Gastrocnemius medialis (tissue), 4 donors: ENCODE results near the gene CATSPER2.
"Not testable (repeated sequence)": the region's sequence is repeated elsewhere in the genome, so short reads cannot be mapped to it uniquely, and the experiment has no call there.

ENCODE experiments used
- CTCF ChIP-seq, 5 experiments: fragments of 450-650 bp in 3 of 5; fragments of 200-600 bp in 2 of 5; sonication (generic) in 2 of 5; IDR thresholded peaks in 4 of 5; conservative IDR thresholded peaks in 1 of 5; 1 replicate in 4 of 5; 2 replicates in 1 of 5; pipeline ENCODE4 v1.5.1; 2016 to 2019; ENCODE audit warnings: antibody characterized with exemption in 5 of 5, mild to moderate bottlenecking in 3 of 5, moderate library complexity in 3 of 5
- POLR2A ChIP-seq, 2 donors: fragments of 450-650 bp; IDR thresholded peaks; one replicate each; pipeline ENCODE4 v1.6.1; 2017; ENCODE audit warnings: antibody characterized with exemption in 2 of 2, mild to moderate bottlenecking in 2 of 2, moderate library complexity in 2 of 2

DNA sequence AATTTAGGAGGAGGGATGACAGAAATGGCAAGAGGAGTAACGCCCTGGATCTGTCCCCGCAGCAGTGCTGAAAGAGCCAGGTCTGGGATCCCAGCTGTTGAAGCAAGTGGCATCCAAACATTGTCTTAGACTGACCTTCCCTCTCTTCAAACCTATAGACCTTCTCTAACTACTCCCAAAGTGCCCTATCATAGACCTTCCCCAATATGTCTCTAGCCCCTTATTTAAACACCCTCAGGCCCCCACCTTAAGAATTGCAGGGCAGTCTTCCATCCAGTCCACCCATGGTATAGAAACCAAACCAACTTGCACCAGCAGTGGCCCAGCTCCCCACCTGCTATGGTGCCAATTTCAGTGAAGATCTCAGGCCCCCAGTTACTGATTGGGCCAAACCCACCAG, 48.4 kb downstream of the CATSPER2 start:
- TF ChIP-seq CTCF (IDR thresholded peaks at IDR 0.05 in 4 of 5, conservative IDR thresholded peaks at IDR 0.05 in 1 of 5); POLR2A (IDR thresholded peaks at IDR 0.05): not testable (repeated sequence)
